GM12878 (cell line): ENCODE measurements around the gene P4HA1. TPM values are rescaled to one million over a fixed set of nuclear protein-coding genes. Genes with fewer than 3 reads are reported as not detected.

Experiments
- BHLHE40 ChIP-seq, 2 experiments: fragments of 450-650 bp in 1 of 2; IDR thresholded peaks; 2 replicates each; pipeline ENCODE4 v1.6.1; 2011 to 2017; ENCODE audit warnings: low read depth in 2 of 2, borderline replicate concordance in 1 of 2, improper control_type of control experiment in 1 of 2, low read length in 1 of 2, mild to moderate bottlenecking in 1 of 2
- GATAD2B ChIP-seq: fragments of 450-650 bp; conservative IDR thresholded peaks from 2 replicates; pipeline ENCODE4 v1.6.1; 2017; ENCODE audit warnings: low read depth, mild to moderate bottlenecking, moderate library complexity
- HDAC2 ChIP-seq: fragments of 200-600 bp; sonication (generic); IDR thresholded peaks from 2 replicates; pipeline ENCODE4 v1.6.1; 2017
- HDAC6 ChIP-seq: fragments of 200-600 bp; sonication (generic); IDR thresholded peaks from one replicate; pipeline ENCODE4 v1.8.0; 2017; ENCODE audit warnings: antibody characterized with exemption; ENCODE audit not compliant: unreplicated experiment
- IKZF2 ChIP-seq, 2 experiments: fragments of 450-650 bp; IDR thresholded peaks; 2 replicates each; pipeline ENCODE4 v1.6.1; 2017; ENCODE audit warnings: mild to moderate bottlenecking in 2 of 2, moderate library complexity in 2 of 2
- RCOR1 ChIP-seq: conservative IDR thresholded peaks from 2 replicates; pipeline ENCODE4 v1.6.1; 2012; ENCODE audit warnings: low read depth, low read length, improper control_type of control experiment
- TBL1XR1 ChIP-seq: IDR thresholded peaks from 2 replicates; pipeline ENCODE4 v1.6.1; 2012; ENCODE audit warnings: low read depth, low read length, improper control_type of control experiment
- TCF12 ChIP-seq: IDR thresholded peaks from 2 replicates; pipeline ENCODE4 v1.6.1; 2011; ENCODE audit warnings: low read depth, mild to moderate bottlenecking, low read length
- YY1 ChIP-seq: IDR thresholded peaks from 2 replicates; pipeline ENCODE4 v1.6.1; 2011; ENCODE audit warnings: low read depth, mild to moderate bottlenecking, low read length
- polyA plus RNA-seq, 11 experiments: library from polyadenylated mRNA; depleted of rRNA in 4 of 11; unstranded in 6 of 11; stranded (reverse) in 5 of 11; fragments of >200 nt; fragmentation: Nextera tagmentation in 4 of 11; fragmentation: Illumina TruSeq in 1 of 11; extraction: Ambion mirVana in 4 of 11; extraction: Trizol in 1 of 11; gene quantifications; 1 replicate in 1 of 11; 2 replicates in 10 of 11; pipeline versions ENCODE4 v1.2.1 to v1.2.3, GENCODE V29; 2011 to 2016; ENCODE audit warnings: inconsistent platforms in 2 of 11, missing spikeins in 2 of 11, low read depth in 1 of 11
- total RNA-seq, 4 experiments: library from RNA; depleted of rRNA in 3 of 4; stranded (reverse); fragments of >200 nt in 3 of 4; fragmentation: Illumina TruSeq in 1 of 4; extraction: Trizol in 1 of 4; gene quantifications; 2 replicates each; pipeline versions ENCODE4 v1.2.1 to v1.2.3, GENCODE V29; 2013 to 2021
- TF ChIP-seq, protein P1 (sequence below): IDR thresholded peaks from 2 replicates; pipeline ENCODE4 v1.6.1; 2011; ENCODE audit warnings: low read depth, mild to moderate bottlenecking, low read length, moderate library complexity, borderline replicate concordance; ENCODE audit errors: extremely low read depth
- TF ChIP-seq, protein P2 (sequence below): fragments of 450-650 bp; IDR thresholded peaks from 2 replicates; pipeline ENCODE4 v1.6.1; 2016; ENCODE audit warnings: mild to moderate bottlenecking, moderate library complexity, borderline replicate concordance
- TF ChIP-seq, protein P3 (sequence below): IDR thresholded peaks from 2 replicates; pipeline ENCODE4 v1.6.1; 2012; ENCODE audit warnings: mild to moderate bottlenecking, low read depth, low read length
- TF ChIP-seq, protein P4 (sequence below): fragments of 450-650 bp; IDR thresholded peaks from 2 replicates; pipeline ENCODE4 v1.6.1; 2017; ENCODE audit warnings: borderline replicate concordance

P4HA1 gene
- total and polyA plus RNA-seq, 10 of the 15 experiments (the other 5 are each of a cell fraction or from before 2014, with no cell fraction given) = 15.0 to 160 (median 24.1) TPM

DNA sequence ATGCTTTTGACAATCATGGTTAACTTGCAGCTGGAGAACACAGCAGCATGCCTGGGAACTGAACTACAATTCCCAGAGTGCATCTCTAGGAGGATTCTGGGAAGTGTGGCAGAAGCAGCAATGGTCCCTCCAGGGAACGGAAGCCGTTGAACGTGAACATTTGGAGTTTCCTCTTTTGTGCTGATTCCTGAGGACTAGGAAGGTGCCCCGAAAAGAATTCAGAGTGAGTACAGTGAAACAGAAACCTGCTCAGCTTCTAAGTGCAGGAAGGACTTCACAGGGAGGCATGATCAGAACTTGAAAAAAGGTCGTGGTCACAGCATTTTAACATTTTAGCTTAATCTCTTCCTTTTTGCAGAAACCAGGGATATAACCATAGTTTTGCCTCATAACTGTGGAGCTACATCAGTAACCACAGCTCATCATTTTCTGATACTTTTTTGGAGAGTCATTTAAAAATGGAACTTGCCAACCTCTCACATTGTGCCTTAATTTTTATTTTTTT is 13.7 kb upstream of the P4HA1 start, which contains the start of gene NUDT13 (continued):
- TF ChIP-seq HDAC2 (no peak), TBL1XR1 (peak; percentile 28; the same call in 1 of the 2 replicates), YY1 (peak; percentile 94), HDAC6 (no peak), GATAD2B (0 out of 2 replicates have a peak, but pooled peaks have one; percentile 17), RCOR1 (no peak), TCF12 (0 out of 2 replicates have a peak, but pooled peaks have one; percentile 31), IKZF2 (IDR thresholded peaks at IDR 0.05) (peak; percentile 77 to 82; a peak in 3 of 4 replicates), BHLHE40 (IDR thresholded peaks at IDR 0.05; ENCODE audit: borderline replicate concordance in 1 of 2, low read depth in 2 of 2, low read length in 1 of 2) (peak; percentile 64 to 70; a peak in 3 of 4 replicates)
- TF ChIP-seq, protein P1, sequence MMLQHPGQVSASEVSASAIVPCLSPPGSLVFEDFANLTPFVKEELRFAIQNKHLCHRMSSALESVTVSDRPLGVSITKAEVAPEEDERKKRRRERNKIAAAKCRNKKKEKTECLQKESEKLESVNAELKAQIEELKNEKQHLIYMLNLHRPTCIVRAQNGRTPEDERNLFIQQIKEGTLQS = peak; percentile 51; the same call in 1 of the 2 replicates
- TF ChIP-seq, protein P2, sequence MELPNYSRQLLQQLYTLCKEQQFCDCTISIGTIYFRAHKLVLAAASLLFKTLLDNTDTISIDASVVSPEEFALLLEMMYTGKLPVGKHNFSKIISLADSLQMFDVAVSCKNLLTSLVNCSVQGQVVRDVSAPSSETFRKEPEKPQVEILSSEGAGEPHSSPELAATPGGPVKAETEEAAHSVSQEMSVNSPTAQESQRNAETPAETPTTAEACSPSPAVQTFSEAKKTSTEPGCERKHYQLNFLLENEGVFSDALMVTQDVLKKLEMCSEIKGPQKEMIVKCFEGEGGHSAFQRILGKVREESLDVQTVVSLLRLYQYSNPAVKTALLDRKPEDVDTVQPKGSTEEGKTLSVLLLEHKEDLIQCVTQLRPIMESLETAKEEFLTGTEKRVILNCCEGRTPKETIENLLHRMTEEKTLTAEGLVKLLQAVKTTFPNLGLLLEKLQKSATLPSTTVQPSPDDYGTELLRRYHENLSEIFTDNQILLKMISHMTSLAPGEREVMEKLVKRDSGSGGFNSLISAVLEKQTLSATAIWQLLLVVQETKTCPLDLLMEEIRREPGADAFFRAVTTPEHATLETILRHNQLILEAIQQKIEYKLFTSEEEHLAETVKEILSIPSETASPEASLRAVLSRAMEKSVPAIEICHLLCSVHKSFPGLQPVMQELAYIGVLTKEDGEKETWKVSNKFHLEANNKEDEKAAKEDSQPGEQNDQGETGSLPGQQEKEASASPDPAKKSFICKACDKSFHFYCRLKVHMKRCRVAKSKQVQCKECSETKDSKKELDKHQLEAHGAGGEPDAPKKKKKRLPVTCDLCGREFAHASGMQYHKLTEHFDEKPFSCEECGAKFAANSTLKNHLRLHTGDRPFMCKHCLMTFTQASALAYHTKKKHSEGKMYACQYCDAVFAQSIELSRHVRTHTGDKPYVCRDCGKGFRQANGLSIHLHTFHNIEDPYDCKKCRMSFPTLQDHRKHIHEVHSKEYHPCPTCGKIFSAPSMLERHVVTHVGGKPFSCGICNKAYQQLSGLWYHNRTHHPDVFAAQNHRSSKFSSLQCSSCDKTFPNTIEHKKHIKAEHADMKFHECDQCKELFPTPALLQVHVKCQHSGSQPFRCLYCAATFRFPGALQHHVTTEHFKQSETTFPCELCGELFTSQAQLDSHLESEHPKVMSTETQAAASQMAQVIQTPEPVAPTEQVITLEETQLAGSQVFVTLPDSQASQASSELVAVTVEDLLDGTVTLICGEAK = peak; percentile 88; the same call in 1 of the 2 replicates
- TF ChIP-seq, protein P3, sequence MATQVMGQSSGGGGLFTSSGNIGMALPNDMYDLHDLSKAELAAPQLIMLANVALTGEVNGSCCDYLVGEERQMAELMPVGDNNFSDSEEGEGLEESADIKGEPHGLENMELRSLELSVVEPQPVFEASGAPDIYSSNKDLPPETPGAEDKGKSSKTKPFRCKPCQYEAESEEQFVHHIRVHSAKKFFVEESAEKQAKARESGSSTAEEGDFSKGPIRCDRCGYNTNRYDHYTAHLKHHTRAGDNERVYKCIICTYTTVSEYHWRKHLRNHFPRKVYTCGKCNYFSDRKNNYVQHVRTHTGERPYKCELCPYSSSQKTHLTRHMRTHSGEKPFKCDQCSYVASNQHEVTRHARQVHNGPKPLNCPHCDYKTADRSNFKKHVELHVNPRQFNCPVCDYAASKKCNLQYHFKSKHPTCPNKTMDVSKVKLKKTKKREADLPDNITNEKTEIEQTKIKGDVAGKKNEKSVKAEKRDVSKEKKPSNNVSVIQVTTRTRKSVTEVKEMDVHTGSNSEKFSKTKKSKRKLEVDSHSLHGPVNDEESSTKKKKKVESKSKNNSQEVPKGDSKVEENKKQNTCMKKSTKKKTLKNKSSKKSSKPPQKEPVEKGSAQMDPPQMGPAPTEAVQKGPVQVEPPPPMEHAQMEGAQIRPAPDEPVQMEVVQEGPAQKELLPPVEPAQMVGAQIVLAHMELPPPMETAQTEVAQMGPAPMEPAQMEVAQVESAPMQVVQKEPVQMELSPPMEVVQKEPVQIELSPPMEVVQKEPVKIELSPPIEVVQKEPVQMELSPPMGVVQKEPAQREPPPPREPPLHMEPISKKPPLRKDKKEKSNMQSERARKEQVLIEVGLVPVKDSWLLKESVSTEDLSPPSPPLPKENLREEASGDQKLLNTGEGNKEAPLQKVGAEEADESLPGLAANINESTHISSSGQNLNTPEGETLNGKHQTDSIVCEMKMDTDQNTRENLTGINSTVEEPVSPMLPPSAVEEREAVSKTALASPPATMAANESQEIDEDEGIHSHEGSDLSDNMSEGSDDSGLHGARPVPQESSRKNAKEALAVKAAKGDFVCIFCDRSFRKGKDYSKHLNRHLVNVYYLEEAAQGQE = no peak
- TF ChIP-seq, protein P4, sequence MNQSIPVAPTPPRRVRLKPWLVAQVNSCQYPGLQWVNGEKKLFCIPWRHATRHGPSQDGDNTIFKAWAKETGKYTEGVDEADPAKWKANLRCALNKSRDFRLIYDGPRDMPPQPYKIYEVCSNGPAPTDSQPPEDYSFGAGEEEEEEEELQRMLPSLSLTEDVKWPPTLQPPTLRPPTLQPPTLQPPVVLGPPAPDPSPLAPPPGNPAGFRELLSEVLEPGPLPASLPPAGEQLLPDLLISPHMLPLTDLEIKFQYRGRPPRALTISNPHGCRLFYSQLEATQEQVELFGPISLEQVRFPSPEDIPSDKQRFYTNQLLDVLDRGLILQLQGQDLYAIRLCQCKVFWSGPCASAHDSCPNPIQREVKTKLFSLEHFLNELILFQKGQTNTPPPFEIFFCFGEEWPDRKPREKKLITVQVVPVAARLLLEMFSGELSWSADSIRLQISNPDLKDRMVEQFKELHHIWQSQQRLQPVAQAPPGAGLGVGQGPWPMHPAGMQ = no peak
